Peyer's patch (tissue), 4 donors: ENCODE data around the gene CFHR2. TPM values are rescaled to one million over a fixed set of nuclear protein-coding genes. Genes with fewer than 3 reads are reported as not detected.
"Not testable (repeated sequence)": the region's sequence is repeated elsewhere in the genome, so short reads cannot be mapped to it uniquely, and the experiment has no call there.

Experiments
- DNase-seq, 3 donors: peaks; one replicate each; pipeline ENCODE4 v3.0.0-alpha.2; 2017 to 2019
- H3K27ac ChIP-seq, 4 donors: fragments of 200-600 bp; sonication (generic); one replicate each; pipeline ENCODE4 v1.5.1; 2016 to 2019
- H3K27me3 ChIP-seq, 2 donors: fragments of 200-600 bp; sonication (generic); one replicate each; pipeline ENCODE4 v1.5.1; 2019
- H3K36me3 ChIP-seq, 3 donors: fragments of 200-600 bp; sonication (generic); one replicate each; pipeline ENCODE4 v1.5.1; 2016 to 2019
- H3K4me1 ChIP-seq, 4 donors: fragments of 200-600 bp; sonication (generic); one replicate each; pipeline ENCODE4 v1.5.1; 2016 to 2019
- H3K4me3 ChIP-seq, 4 donors: fragments of 200-600 bp; sonication (generic); 1 replicate in 3 of 4; 2 replicates in 1 of 4; pipeline ENCODE4 v1.5.1; 2016 to 2019; ENCODE audit warnings: mild to moderate bottlenecking in 1 of 4
- H3K9me3 ChIP-seq, 4 donors: fragments of 200-600 bp; sonication (generic); one replicate each; pipeline ENCODE4 v1.5.1; 2016 to 2019; ENCODE audit warnings: mild to moderate bottlenecking in 1 of 4
- CTCF ChIP-seq, 6 experiments: fragments of 450-650 bp in 4 of 6; fragments of 200-600 bp in 2 of 6; sonication (generic) in 1 of 6; IDR thresholded peaks; one replicate each; pipeline ENCODE4 v1.5.1; 2017 to 2019; ENCODE audit warnings: antibody characterized with exemption in 6 of 6, mild to moderate bottlenecking in 3 of 6, moderate library complexity in 1 of 6
- POLR2A ChIP-seq, 2 donors: fragments of 450-650 bp; IDR thresholded peaks; one replicate each; pipeline ENCODE4 v1.5.1; 2017; ENCODE audit warnings: antibody characterized with exemption in 2 of 2, mild to moderate bottlenecking in 2 of 2, moderate library complexity in 2 of 2
- total RNA-seq, 4 donors: library from RNA; depleted of rRNA; stranded (reverse); fragments of >200 nt; gene quantifications; one replicate each; pipeline ENCODE4 v1.1.0, GENCODE V29; 2016

CFHR2 gene
- total RNA-seq, 4 donors from 2014 or later: not detected

- Histone ChIP-seq H3K4me3 (no peak overlapping the region), H3K27me3 (no peaks in the 10 kb centered on the region), H3K36me3 (no peaks in the 10 kb centered on the region), H3K4me1 (no peaks in the 10 kb centered on the region), H3K9me3 (no peaks in the 10 kb centered on the region), H3K27ac (no peak overlapping the region)
- no peak for DNase-seq
- TF ChIP-seq POLR2A (IDR thresholded peaks at IDR 0.05) (no peak), CTCF (IDR thresholded peaks at IDR 0.05) (no peak)
These were observed 26.6 kb downstream of the CFHR2 start for GRCh38 chr1:196970182-196970581.

GRCh38 chr1:196976278-196976677, 32.7 kb downstream of the CFHR2 start:
- Histone ChIP-seq H3K27ac (no peak overlapping the region), H3K4me3 (no peak overlapping the region), H3K4me1 (no peaks in the 10 kb centered on the region), H3K36me3 (no peaks in the 10 kb centered on the region), H3K9me3 (no peaks in the 10 kb centered on the region), H3K27me3 (no peaks in the 10 kb centered on the region)
- DNase-seq: no peak
- TF ChIP-seq CTCF (IDR thresholded peaks at IDR 0.05) (no peak), POLR2A (IDR thresholded peaks at IDR 0.05) (no peak)

DNA sequence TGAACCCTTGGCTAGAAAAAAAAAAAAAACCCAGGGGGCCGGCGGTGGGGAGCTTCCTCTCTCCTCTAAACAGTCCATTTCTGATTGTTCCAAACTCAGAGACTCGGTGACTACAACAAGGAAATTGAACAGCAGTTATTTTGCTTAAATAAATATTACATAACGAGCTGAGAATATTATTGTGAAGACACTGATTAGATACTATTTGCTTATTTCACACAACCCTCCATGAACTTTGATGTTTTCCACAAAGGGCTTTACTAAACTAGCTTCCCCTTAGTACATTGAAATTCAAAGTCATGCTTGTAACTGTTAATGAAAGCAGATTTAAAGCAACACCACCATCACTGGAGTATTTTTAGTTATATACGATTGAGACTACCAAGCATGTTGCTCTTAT, 33.7 kb downstream of the CFHR2 start, which contains the start of gene CFHR5:
Gene CFHR5, plus strand, starts transcription at position 279 of the 400 bp plus-strand sequence. Its CDS starts 109 bp downstream, at position 388.
- Histone ChIP-seq H3K4me1 (no peaks in the 10 kb centered on the region), H3K9me3 (no peaks in the 10 kb centered on the region), H3K27me3 (no peaks in the 10 kb centered on the region), H3K27ac (no peak within 1 kb of the TSS), H3K36me3 (no peaks in the 10 kb centered on the region), H3K4me3 (no peak within 1 kb of the TSS)
- TF ChIP-seq POLR2A (IDR thresholded peaks at IDR 0.05) (no peak), CTCF (IDR thresholded peaks at IDR 0.05) (no peak)
- no peak for DNase-seq

- Histone ChIP-seq H3K27me3 (no peaks in the 10 kb centered on the region), H3K4me1 (no peaks in the 10 kb centered on the region), H3K36me3 (no peaks in the 10 kb centered on the region), H3K27ac (no peak overlapping the region), H3K9me3 (no peaks in the 10 kb centered on the region), H3K4me3 (no peak overlapping the region)
- no peak for DNase-seq
- TF ChIP-seq POLR2A (IDR thresholded peaks at IDR 0.05): no peak
- TF ChIP-seq CTCF (IDR thresholded peaks at IDR 0.05): no peak
These were observed 37.3 kb downstream of the CFHR2 start for GRCh38 chr1:196980859-196981258.

DNA sequence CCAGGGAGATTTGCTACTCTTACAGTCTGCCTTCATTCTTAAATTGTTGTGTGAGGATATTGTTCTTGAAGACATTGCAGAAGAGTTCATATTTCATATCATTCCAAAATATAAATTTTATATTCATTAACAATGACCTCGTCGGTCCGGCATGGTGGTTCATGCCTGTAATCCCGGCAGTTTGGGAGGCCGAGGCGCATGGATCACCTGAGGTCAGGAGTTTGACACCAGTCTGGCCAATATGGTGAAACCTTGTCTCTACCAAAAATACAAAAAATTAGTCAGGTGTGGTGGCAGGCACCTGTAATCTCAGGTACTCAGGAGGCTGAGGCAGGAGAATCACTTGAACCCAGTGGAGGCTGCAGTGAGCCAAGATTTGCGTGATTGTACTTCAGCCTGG, 38.7 kb downstream of the CFHR2 start:
- H3K27me3 ChIP-seq, DNase-seq, H3K36me3 ChIP-seq, H3K27ac ChIP-seq, H3K4me1 ChIP-seq, H3K4me3 ChIP-seq, H3K9me3 ChIP-seq: not testable (repeated sequence)

GRCh38 chr1:196991919-196992651, 48.5 kb downstream of the CFHR2 start:
- not testable (repeated sequence) for DNase-seq, H3K36me3 ChIP-seq, H3K27ac ChIP-seq, H3K4me3 ChIP-seq, H3K27me3 ChIP-seq, H3K4me1 ChIP-seq, H3K9me3 ChIP-seq

DNA sequence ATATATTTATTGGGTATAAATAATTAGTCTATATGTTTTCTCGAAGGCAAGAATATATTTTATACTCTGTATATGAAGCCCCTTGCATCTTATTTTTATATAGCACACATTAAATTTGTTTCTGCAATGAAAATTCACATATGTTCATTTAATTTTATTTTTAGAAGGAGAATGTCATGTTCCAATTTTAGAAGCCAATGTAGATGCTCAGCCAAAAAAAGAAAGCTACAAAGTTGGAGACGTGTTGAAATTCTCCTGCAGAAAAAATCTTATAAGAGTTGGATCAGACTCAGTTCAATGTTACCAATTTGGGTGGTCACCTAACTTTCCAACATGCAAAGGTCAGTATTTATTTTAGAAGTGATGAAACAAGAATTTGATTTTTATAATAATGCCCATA, 50.4 kb downstream of the CFHR2 start:
- Histone ChIP-seq H3K4me3 (no peak overlapping the region), H3K27ac (no peak overlapping the region), H3K27me3 (no peaks in the 10 kb centered on the region), H3K4me1 (no peaks in the 10 kb centered on the region), H3K36me3 (no peaks in the 10 kb centered on the region), H3K9me3 (no peaks in the 10 kb centered on the region)
- TF ChIP-seq POLR2A (IDR thresholded peaks at IDR 0.05) (no peak), CTCF (IDR thresholded peaks at IDR 0.05) (no peak)
- DNase-seq: no peak
